Activated CD4-positive, alpha-beta memory T cell treated with anti-CD3 and anti-CD28 coated beads, Interleukin-2, amount 10 ng/mL, durations not matched to agents 7 days and 5 days (primary cell): ENCODE results near the gene PLEKHD1. TPM values are rescaled to one million over a fixed set of nuclear protein-coding genes. Genes with fewer than 3 reads are reported as not detected.

Experiments used
- CTCF ChIA-PET: fragments of 350-600 bp; sonication (Branson Sonifier 250); formaldehyde crosslinking; loops from one replicate; lab custom pipeline; 2021; ENCODE audit warnings: antibody characterized with exemption, inconsistent platforms; lab: Charles Lee
- POLR2A ChIA-PET: fragments of 350-600 bp; sonication (Branson Sonifier 250); formaldehyde crosslinking; loops from one replicate; lab custom pipeline; 2021; ENCODE audit warnings: antibody characterized with exemption; lab: Charles Lee
- DNase-seq: peaks from one replicate; pipeline ENCODE4 v3.0.0-alpha.2; 2020
- H3K27ac Mint-ChIP-seq: one replicate; pipeline ENCODE4 v1.8.0; 2021; ENCODE audit warnings: mild to moderate bottlenecking, mixed read lengths
- H3K27me3 Mint-ChIP-seq: one replicate; pipeline ENCODE4 v1.8.0; 2021; ENCODE audit warnings: mixed read lengths
- H3K36me3 Mint-ChIP-seq: one replicate; pipeline ENCODE4 v1.8.0; 2021; ENCODE audit warnings: low read depth, mixed read lengths
- H3K4me1 Mint-ChIP-seq: one replicate; pipeline ENCODE4 v1.8.0; 2021; ENCODE audit warnings: mixed read lengths
- H3K4me3 Mint-ChIP-seq: one replicate; pipeline ENCODE4 v1.8.0; 2021; ENCODE audit warnings: mild to moderate bottlenecking, mixed read lengths
- H3K9me3 Mint-ChIP-seq: one replicate; pipeline ENCODE4 v1.8.0; 2021; ENCODE audit warnings: mixed read lengths
- total RNA-seq, 2 experiments: library from RNA; stranded (reverse); gene quantifications; one replicate each; pipeline ENCODE4 v1.2.3, GENCODE V29; 2021

The PLEKHD1 gene
- total RNA-seq, 2 experiments from 2014 or later, result 0.13 to 0.15 TPM

GRCh38 chr14:69501423-69501838 lies 16.9 kb downstream of the PLEKHD1 start:
- H3K36me3 Mint-ChIP-seq, result no peaks in the 10 kb centered on the region
- POLR2A ChIA-PET, result no interaction called here
- DNase-seq, result no peak
- H3K4me3 Mint-ChIP-seq, result no peak overlapping the region
- H3K4me1 Mint-ChIP-seq, result no peaks in the 10 kb centered on the region
- CTCF ChIA-PET, result no interaction called here
- peaks cover 3% of the 10 kb centered on the region for H3K27me3 Mint-ChIP-seq
- no peaks in the 10 kb centered on the region for H3K9me3 Mint-ChIP-seq
- no peak overlapping the region for H3K27ac Mint-ChIP-seq

- Mint-ChIP-seq H3K9me3 (no peaks in the 10 kb centered on the region), H3K36me3 (no peaks in the 10 kb centered on the region), H3K4me3 (no peak overlapping the region), H3K27me3 (peaks cover 12% of the 10 kb centered on the region), H3K4me1 (no peaks in the 10 kb centered on the region), H3K27ac (no peak overlapping the region)
- no peak for DNase-seq
- CTCF ChIA-PET, result interaction anchor here (1.1 to 1.4 kb wide), 3 partner anchors 12 to 69 kb away, joined by 3 read pairs; no protein-coding TSS in a partner anchor
- POLR2A ChIA-PET, result no interaction called here
Measured at GRCh38 chr14:69504775-69505174, 20.2 kb downstream of the PLEKHD1 start.

GRCh38 chr14:69505338-69506240 lies 21.1 kb downstream of the PLEKHD1 start:
- ChIA-PET POLR2A (no interaction called here), CTCF (interaction anchor here (0.6 to 1.4 kb wide), 3 partner anchors 13 to 1561 kb away, joined by 3 to 5 read pairs (median 3); no protein-coding TSS in a partner anchor)
- H3K4me1 Mint-ChIP-seq, result no peaks in the 10 kb centered on the region
- no peaks in the 10 kb centered on the region for H3K9me3 Mint-ChIP-seq
- no peak for DNase-seq
- H3K27ac Mint-ChIP-seq, result no peak overlapping the region
- H3K36me3 Mint-ChIP-seq, result no peaks in the 10 kb centered on the region
- H3K4me3 Mint-ChIP-seq, result no peak overlapping the region
- peaks cover 14% of the 10 kb centered on the region for H3K27me3 Mint-ChIP-seq

GRCh38 chr14:69506241-69506595 lies 21.7 kb downstream of the PLEKHD1 start:
- H3K36me3 Mint-ChIP-seq, result no peaks in the 10 kb centered on the region
- no peak for DNase-seq
- H3K27me3 Mint-ChIP-seq, result peaks cover 19% of the 10 kb centered on the region
- ChIA-PET POLR2A (no interaction called here), CTCF (interaction anchor here (0.6 to 1.4 kb wide), 3 partner anchors 14 to 1562 kb away, joined by 3 to 5 read pairs (median 3); no protein-coding TSS in a partner anchor)
- no peaks in the 10 kb centered on the region for H3K4me1 Mint-ChIP-seq
- no peak overlapping the region for H3K27ac Mint-ChIP-seq
- H3K4me3 Mint-ChIP-seq, result no peak overlapping the region
- H3K9me3 Mint-ChIP-seq, result no peaks in the 10 kb centered on the region

GRCh38 chr14:69518289-69519101 lies 34.0 kb downstream of the PLEKHD1 start:
- Mint-ChIP-seq H3K27ac (no peak overlapping the region), H3K9me3 (peaks cover 4% of the 10 kb centered on the region), H3K27me3 (peaks cover 28% of the 10 kb centered on the region), H3K36me3 (no peaks in the 10 kb centered on the region), H3K4me3 (no peak overlapping the region), H3K4me1 (no peaks in the 10 kb centered on the region)
- ChIA-PET POLR2A (interaction anchor here (1.0 kb wide), 1 partner anchor 300 kb away, joined by 3 read pairs; no protein-coding TSS in a partner anchor), CTCF (no interaction called here)
- DNase-seq, result no peak

- H3K4me3 Mint-ChIP-seq, result no peak overlapping the region
- no peak overlapping the region for H3K27ac Mint-ChIP-seq
- H3K4me1 Mint-ChIP-seq, result no peaks in the 10 kb centered on the region
- no peak for DNase-seq
- peaks cover 20% of the 10 kb centered on the region for H3K27me3 Mint-ChIP-seq
- no peaks in the 10 kb centered on the region for H3K36me3 Mint-ChIP-seq
- ChIA-PET POLR2A (no interaction called here), CTCF (no interaction called here)
- H3K9me3 Mint-ChIP-seq, result peaks cover 4% of the 10 kb centered on the region
Measured at GRCh38 chr14:69519204-69520100, 34.9 kb downstream of the PLEKHD1 start.

GRCh38 chr14:69522026-69522425 lies 37.5 kb downstream of the PLEKHD1 start:
- ChIA-PET CTCF (no interaction called here), POLR2A (no interaction called here)
- H3K4me1 Mint-ChIP-seq, result no peaks in the 10 kb centered on the region
- H3K36me3 Mint-ChIP-seq, result no peaks in the 10 kb centered on the region
- H3K9me3 Mint-ChIP-seq, result no peaks in the 10 kb centered on the region
- H3K4me3 Mint-ChIP-seq, result no peak overlapping the region
- H3K27ac Mint-ChIP-seq, result no peak overlapping the region
- H3K27me3 Mint-ChIP-seq, result peaks cover 11% of the 10 kb centered on the region
- no peak for DNase-seq

GRCh38 chr14:69525896-69526295 lies 41.4 kb downstream of the PLEKHD1 start:
- no peak for DNase-seq
- H3K4me1 Mint-ChIP-seq, result no peaks in the 10 kb centered on the region
- H3K4me3 Mint-ChIP-seq, result no peak overlapping the region
- H3K27ac Mint-ChIP-seq, result no peak overlapping the region
- POLR2A ChIA-PET, result no interaction called here
- H3K36me3 Mint-ChIP-seq, result no peaks in the 10 kb centered on the region
- no peaks in the 10 kb centered on the region for H3K9me3 Mint-ChIP-seq
- CTCF ChIA-PET, result no interaction called here
- peaks cover 6% of the 10 kb centered on the region for H3K27me3 Mint-ChIP-seq

GRCh38 chr14:69527635-69528034 lies 43.1 kb downstream of the PLEKHD1 start:
- H3K4me1 Mint-ChIP-seq, result no peaks in the 10 kb centered on the region
- no peaks in the 10 kb centered on the region for H3K36me3 Mint-ChIP-seq

GRCh38 chr14:69528143-69528542 lies 43.6 kb downstream of the PLEKHD1 start:
- H3K27me3 Mint-ChIP-seq, result peaks cover 14% of the 10 kb centered on the region
- ChIA-PET CTCF (no interaction called here), POLR2A (no interaction called here)
- DNase-seq, result no peak
- no peaks in the 10 kb centered on the region for H3K36me3 Mint-ChIP-seq
- H3K27ac Mint-ChIP-seq, result no peak overlapping the region
- H3K4me1 Mint-ChIP-seq, result no peaks in the 10 kb centered on the region
- H3K9me3 Mint-ChIP-seq, result no peaks in the 10 kb centered on the region
- H3K4me3 Mint-ChIP-seq, result no peak overlapping the region

More at GRCh38 chr14:69527635-69528034, 43.1 kb downstream of the PLEKHD1 start:
- ChIA-PET CTCF (no interaction called here), POLR2A (no interaction called here)
- Mint-ChIP-seq H3K27me3 (peaks cover 11% of the 10 kb centered on the region), H3K9me3 (no peaks in the 10 kb centered on the region), H3K4me3 (no peak overlapping the region), H3K27ac (no peak overlapping the region)
- no peak for DNase-seq

GRCh38 chr14:69528930-69529329 lies 44.4 kb downstream of the PLEKHD1 start:
- CTCF ChIA-PET, result interaction anchor here (1.4 kb wide), 1 partner anchor 19 kb away, joined by 4 read pairs; no protein-coding TSS in a partner anchor
- POLR2A ChIA-PET, result no interaction called here
- no peak for DNase-seq
- Mint-ChIP-seq H3K4me1 (no peaks in the 10 kb centered on the region), H3K9me3 (no peaks in the 10 kb centered on the region), H3K4me3 (no peak overlapping the region), H3K27me3 (peaks cover 17% of the 10 kb centered on the region), H3K27ac (no peak overlapping the region), H3K36me3 (no peaks in the 10 kb centered on the region)

GRCh38 chr14:69529563-69529962 lies 45.0 kb downstream of the PLEKHD1 start:
- CTCF ChIA-PET, result interaction anchor here (1.4 kb wide), 1 partner anchor 18 kb away, joined by 4 read pairs; no protein-coding TSS in a partner anchor

More at GRCh38 chr14:69529563-69529962, 45.0 kb downstream of the PLEKHD1 start:
- Mint-ChIP-seq H3K36me3 (no peaks in the 10 kb centered on the region), H3K9me3 (no peaks in the 10 kb centered on the region), H3K27ac (no peak overlapping the region), H3K4me3 (no peak overlapping the region), H3K4me1 (no peaks in the 10 kb centered on the region), H3K27me3 (peaks cover 17% of the 10 kb centered on the region)
- POLR2A ChIA-PET, result no interaction called here
- DNase-seq, result no peak
